Measurements from ENCODE around the gene PARD3. TPM values are rescaled to one million over a fixed set of nuclear protein-coding genes. Genes with fewer than 3 reads are reported as not detected.

The PARD3 gene
- total and polyA plus RNA-seq, 8 donors: 25.6 to 54.5 (median 47.8) TPM

GRCh38 chr10:34125702-34126101 lies 689.4 kb downstream of the PARD3 start:
- DNase-seq (no peak), ATAC-seq (no peak)
- intact Hi-C loops (cut with DNase I): no loop called here
- Histone ChIP-seq H3K9me3 (no peaks in the 10 kb centered on the region), H3K4me3 (no peak overlapping the region), H3K27me3 (no peaks in the 10 kb centered on the region), H3K27ac (no peak overlapping the region), H3K36me3 (no peaks in the 10 kb centered on the region), H3K4me1 (peaks cover 0 to 8% of the 10 kb centered on the region in 2 donors)
- no peak for TF ChIP-seq CTCF (IDR thresholded peaks at IDR 0.05)

DNA sequence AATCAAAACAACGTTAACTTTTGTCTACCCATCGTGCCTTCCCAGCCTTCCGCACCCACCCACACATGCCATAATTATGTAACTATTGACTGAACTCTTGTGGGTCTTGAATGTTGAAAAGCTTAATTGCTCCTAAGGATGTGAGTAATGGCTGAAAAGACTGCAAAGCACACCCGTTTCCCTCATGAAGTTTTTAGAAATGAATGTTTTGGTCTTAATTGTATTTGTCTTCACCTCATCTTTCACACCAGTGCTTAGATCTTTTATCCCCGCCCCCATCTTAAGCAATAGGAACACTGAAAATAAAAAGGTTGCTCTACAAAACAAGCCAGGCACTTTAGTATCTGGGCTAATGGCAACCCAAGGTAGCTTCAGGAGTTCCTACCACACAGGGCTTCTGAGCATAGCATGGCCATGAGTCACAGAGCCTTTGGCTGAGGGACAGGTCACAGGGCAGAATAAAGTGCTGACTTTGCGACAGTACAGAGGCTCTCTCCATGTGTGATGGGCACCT lies 690.5 kb downstream of the PARD3 start:
- Histone ChIP-seq H3K9me3 (no peaks in the 10 kb centered on the region), H3K4me1 (peaks cover 0 to 8% of the 10 kb centered on the region in 2 donors), H3K27ac (peak overlapping the region in 1 of 2 donors; percentile 8), H3K27me3 (no peaks in the 10 kb centered on the region), H3K36me3 (no peaks in the 10 kb centered on the region), H3K4me3 (no peak overlapping the region)
- ATAC-seq (peak; percentile 96), DNase-seq (peak in 1 of 4 donors; percentile 55)
- intact Hi-C loops (cut with DNase I): no loop called here
- no peak for TF ChIP-seq CTCF (IDR thresholded peaks at IDR 0.05)

DNA sequence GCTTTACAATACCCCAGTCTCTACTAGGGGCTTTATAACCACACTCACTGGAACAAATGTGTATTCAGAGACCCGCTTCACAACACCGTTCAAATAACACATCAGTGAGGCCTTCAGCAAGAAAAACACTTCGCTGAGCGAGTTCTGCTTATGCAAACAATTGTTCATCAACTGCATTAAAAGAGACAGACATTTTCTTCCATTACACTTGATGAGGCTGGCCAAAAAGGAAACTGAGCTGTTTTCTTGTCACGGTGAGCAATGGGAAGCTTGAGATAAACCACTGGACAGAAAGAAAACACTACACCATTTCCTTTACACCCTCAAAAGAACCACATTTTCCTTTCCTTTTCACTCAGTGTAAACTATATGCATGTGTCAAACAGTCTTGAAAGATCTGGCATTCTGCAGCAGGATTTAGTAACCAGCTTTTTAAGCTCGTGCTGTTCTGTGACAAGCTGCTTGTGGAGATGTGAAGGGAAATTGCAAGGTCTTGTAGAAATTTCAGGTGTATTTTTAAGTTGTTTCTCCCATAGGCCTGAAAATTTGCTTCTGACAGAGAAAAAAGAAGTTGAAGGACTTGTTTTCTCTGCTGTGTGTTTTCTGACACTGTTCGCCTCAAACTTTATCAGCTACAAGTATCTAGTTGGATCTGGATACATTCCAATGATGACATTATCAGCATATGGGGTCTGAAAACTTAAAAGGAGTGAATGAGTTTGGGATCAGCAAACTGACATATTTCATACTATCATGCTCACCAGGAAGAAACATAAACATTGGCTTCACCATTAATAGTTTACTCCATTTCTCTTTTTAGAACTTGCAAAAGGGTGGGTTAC lies 693.1 kb downstream of the PARD3 start:
- no peak for TF ChIP-seq CTCF (IDR thresholded peaks at IDR 0.05)
- Histone ChIP-seq H3K9me3 (no peaks in the 10 kb centered on the region), H3K36me3 (no peaks in the 10 kb centered on the region), H3K27me3 (no peaks in the 10 kb centered on the region), H3K27ac (peak overlapping the region in 1 of 2 donors; percentile 24), H3K4me3 (no peak overlapping the region), H3K4me1 (peaks cover 0 to 8% of the 10 kb centered on the region in 2 donors)
- DNase-seq (no peak), ATAC-seq (no peak)
- intact Hi-C loops (cut with DNase I): no loop called here

DNA sequence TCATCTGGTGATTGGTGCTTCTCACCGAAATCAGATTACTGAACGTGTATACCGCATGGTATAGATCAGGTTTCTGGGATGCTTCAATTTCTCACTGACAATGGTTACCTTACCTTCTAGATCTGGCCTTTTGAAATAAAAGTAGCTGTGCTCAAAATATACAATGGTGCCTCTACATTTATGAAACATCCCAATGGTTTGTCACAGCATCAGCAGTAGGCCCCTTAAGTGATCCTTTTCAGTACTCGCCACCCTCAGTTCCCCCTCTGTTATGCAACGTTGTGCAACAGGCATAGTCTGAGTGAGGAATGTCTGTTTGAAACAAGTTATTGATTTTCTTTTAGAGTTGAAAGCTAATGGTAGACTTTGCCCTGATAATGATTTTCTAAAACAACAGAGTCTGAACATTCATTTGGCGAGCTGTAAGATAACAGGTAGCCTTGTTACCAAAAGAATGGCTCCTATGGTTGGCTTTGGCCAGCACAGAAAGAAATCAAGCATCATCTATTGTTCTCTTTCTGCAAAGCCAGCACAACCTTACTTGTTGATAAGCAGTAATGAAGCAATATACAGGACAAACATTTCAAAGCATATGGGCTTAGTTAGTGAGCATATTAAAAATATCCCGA lies 693.9 kb downstream of the PARD3 start:
- Histone ChIP-seq H3K4me3 (no peak overlapping the region), H3K9me3 (no peaks in the 10 kb centered on the region), H3K27ac (no peak overlapping the region), H3K27me3 (no peaks in the 10 kb centered on the region), H3K4me1 (peaks cover 0 to 8% of the 10 kb centered on the region in 2 donors), H3K36me3 (no peaks in the 10 kb centered on the region)
- TF ChIP-seq CTCF (IDR thresholded peaks at IDR 0.05): no peak
- ATAC-seq: no peak
- intact Hi-C loops (cut with DNase I): no loop called here
- DNase-seq: no peak

DNA sequence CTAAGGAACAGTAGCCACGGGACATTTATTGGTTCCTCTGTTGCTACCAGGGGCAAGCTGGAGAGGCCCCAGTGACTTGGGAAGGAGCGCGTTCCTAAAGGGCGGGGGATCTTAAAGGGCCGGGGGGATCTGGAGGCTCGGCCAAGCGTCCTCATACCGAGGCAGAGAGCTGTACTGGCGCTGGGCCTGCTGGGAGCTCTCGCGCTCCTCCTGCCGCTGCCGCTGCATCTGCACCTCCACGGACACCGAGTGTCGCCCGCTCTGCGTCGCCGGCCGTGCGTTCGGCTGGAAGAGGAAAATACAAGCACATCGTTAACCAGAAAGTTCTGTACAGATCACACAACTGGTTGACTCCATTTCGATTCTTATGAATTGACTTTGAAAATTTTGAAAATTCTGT lies 695.6 kb downstream of the PARD3 start:
- ATAC-seq (no peak), DNase-seq (peak in 1 of 4 donors; percentile 72)
- intact Hi-C loops (cut with DNase I): no loop called here
- H3K9me3 ChIP-seq: no peaks in the 10 kb centered on the region
- no peaks in the 10 kb centered on the region for H3K36me3 ChIP-seq
- H3K4me3 ChIP-seq: no peak overlapping the region
- H3K27ac ChIP-seq: no peak overlapping the region
- H3K27me3 ChIP-seq: no peaks in the 10 kb centered on the region
- TF ChIP-seq CTCF (IDR thresholded peaks at IDR 0.05): no peak
- H3K4me1 ChIP-seq: peaks cover 0 to 8% of the 10 kb centered on the region in 2 donors
